GM12892 (cell line): Measurements from ENCODE around the gene CLDN24.

Source experiments
- POLR2A ChIP-seq: IDR thresholded peaks from 2 replicates; pipeline ENCODE4 v1.6.1; 2011; ENCODE audit warnings: low read depth, low read length, control low read depth
- POLR2AphosphoS5 ChIP-seq: IDR thresholded peaks from 2 replicates; pipeline ENCODE4 v1.6.1; 2011; ENCODE audit warnings: low read depth, low read length, control low read depth
- TAF1 ChIP-seq: IDR thresholded peaks from 2 replicates; pipeline ENCODE4 v1.6.1; 2011; ENCODE audit warnings: low read depth, mild to moderate bottlenecking, control low read depth, low read length, borderline replicate concordance

DNA sequence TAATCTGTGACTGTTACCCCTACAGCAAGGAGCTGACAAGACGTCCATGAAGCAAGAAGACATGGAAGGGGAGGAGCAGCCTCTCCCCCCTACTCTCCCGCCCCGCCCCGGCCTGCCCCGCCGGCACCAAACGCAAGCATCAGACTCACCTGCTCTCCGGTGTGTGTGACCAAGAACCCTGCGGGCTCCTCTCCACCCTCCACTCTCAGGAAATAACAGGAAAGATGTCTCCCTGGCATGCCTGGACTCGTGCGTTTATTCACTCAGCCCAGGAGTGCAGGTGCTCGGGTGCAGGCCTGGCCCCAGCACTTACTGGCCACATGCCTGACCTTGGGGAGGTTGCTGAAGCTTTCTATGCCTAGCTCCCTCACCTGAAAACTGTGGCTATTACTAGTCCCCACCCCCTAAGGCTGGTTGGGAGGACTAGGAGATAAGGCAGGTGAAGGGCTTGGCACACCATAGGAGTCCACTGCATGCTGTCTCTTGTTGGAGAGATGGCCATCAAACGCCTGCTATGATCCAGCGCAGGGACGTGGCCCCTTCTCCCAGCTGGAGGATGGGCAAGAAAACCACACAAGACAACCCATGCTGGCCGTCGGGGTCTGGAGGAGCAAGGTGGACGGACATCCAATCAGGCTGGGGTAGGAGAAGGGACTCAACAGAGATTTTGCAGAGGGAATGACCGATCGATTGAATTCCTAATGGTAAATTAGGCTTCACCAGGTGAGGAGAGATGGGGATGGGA, 34.9 kb upstream of the CLDN24 start:
- TF ChIP-seq POLR2AphosphoS5 (no peak), POLR2A (no peak), TAF1 (no peak)
